IMR-90 (cell line): ENCODE results near the gene VAV3. TPM values are rescaled to one million over a fixed set of nuclear protein-coding genes. Genes with fewer than 3 reads are reported as not detected.

Experiments used
- ATAC-seq: fragments of 200-7000 bp; cut with Tn5 transposase; 2 replicates; pipeline ENCODE4 v1.9.1; 2020; ENCODE audit warnings: low read depth, mild to moderate bottlenecking, moderate library complexity
- BruUV-seq: library from RNA; stranded (reverse); fragments of 400-500 nt; replicated peaks from 2 replicates; lab custom pipeline; 2021; lab: Mats Ljungman, UMichigan
- CTCF ChIA-PET: fragments of 300-600 bp; formaldehyde crosslinking; extraction: SDS; loops from one replicate; lab custom pipeline; 2021; ENCODE audit warnings: antibody characterized with exemption; lab: Yijun Ruan, JAX
- POLR2A ChIA-PET: fragments of 300-600 bp; sonication (Branson Sonifier 250); formaldehyde crosslinking; loops from one replicate; lab custom pipeline; 2022; ENCODE audit warnings: antibody characterized with exemption; ENCODE audit not compliant: unreplicated experiment; lab: Charles Lee
- DNase-seq: peaks from one replicate; pipeline ENCODE4 v3.0.0; 2013
- H2AFZ ChIP-seq: replicated peaks from 2 replicates; pipeline ENCODE3; 2013; ENCODE audit warnings: low read length, mild to moderate bottlenecking; ENCODE audit not compliant: poor library complexity
- H2AK5ac ChIP-seq: 2 replicates; pipeline ENCODE4 v1.6.1; 2013; ENCODE audit warnings: low read depth, low read length, inconsistent platforms
- H2AK9ac ChIP-seq: replicated peaks from 2 replicates; pipeline ENCODE3; 2013; ENCODE audit warnings: mild to moderate bottlenecking, low read depth, low read length, moderate library complexity; ENCODE audit not compliant: poor library complexity
- H2BK120ac ChIP-seq: 2 replicates; pipeline ENCODE4 v1.6.1; 2013; ENCODE audit warnings: low read depth, low read length, inconsistent platforms
- H2BK15ac ChIP-seq: 3 replicates; pipeline ENCODE4 v1.6.1; 2013; ENCODE audit warnings: low read depth, low read length, inconsistent platforms
- H2BK20ac ChIP-seq: 2 replicates; pipeline ENCODE4 v1.6.1; 2013; ENCODE audit warnings: low read depth, mild to moderate bottlenecking, inconsistent platforms, low read length, moderate library complexity
- H2BK5ac ChIP-seq: 2 replicates; pipeline ENCODE4 v1.6.1; 2013; ENCODE audit warnings: mild to moderate bottlenecking, low read depth, low read length, inconsistent platforms; ENCODE audit not compliant: poor library complexity, severe bottlenecking
- H3K14ac ChIP-seq: replicated peaks from 2 replicates; pipeline ENCODE4 v1.6.1; 2013; ENCODE audit warnings: low read depth, low read length, inconsistent platforms
- H3K18ac ChIP-seq: 2 replicates; pipeline ENCODE4 v1.6.1; 2013; ENCODE audit warnings: low read depth, low read length, control low read depth
- H3K23ac ChIP-seq: 2 replicates; pipeline ENCODE4 v1.6.1; 2013; ENCODE audit warnings: low read depth, low read length, inconsistent platforms
- H3K27ac ChIP-seq: 2 replicates; pipeline ENCODE4 v1.5.1; 2013; ENCODE audit warnings: mild to moderate bottlenecking, control low read depth, low read length; ENCODE audit not compliant: insufficient read depth
- H3K27me3 ChIP-seq: 2 replicates; pipeline ENCODE4 v1.6.1; 2013; ENCODE audit warnings: low read length; ENCODE audit not compliant: control insufficient read depth, insufficient read depth
- H3K36me3 ChIP-seq: 2 replicates; pipeline ENCODE4 v1.6.1; 2013; ENCODE audit warnings: low read length, mixed read lengths; ENCODE audit not compliant: control insufficient read depth, insufficient read depth
- H3K4ac ChIP-seq: 2 replicates; pipeline ENCODE4 v1.6.1; 2013; ENCODE audit warnings: low read depth, low read length, inconsistent platforms
- H3K4me1 ChIP-seq: 2 replicates; pipeline ENCODE4 v1.6.1; 2013; ENCODE audit warnings: low read length, mixed read lengths; ENCODE audit not compliant: control insufficient read depth, insufficient read depth
- H3K4me2 ChIP-seq: 2 replicates; pipeline ENCODE4 v1.6.1; 2013; ENCODE audit warnings: low read depth, mild to moderate bottlenecking, control low read depth, low read length, moderate library complexity
- H3K4me3 ChIP-seq: 2 replicates; pipeline ENCODE4 v1.5.1; 2013; ENCODE audit warnings: low read depth, mild to moderate bottlenecking, control low read depth, low read length, moderate library complexity; ENCODE audit not compliant: insufficient read depth
- H3K56ac ChIP-seq: 2 replicates; pipeline ENCODE4 v1.6.1; 2013; ENCODE audit warnings: low read length, inconsistent platforms; ENCODE audit not compliant: insufficient read depth; ENCODE audit errors: extremely low read depth
- H3K79me1 ChIP-seq, 2 experiments: 2 replicates each; pipeline ENCODE4 v1.6.1; 2013; ENCODE audit warnings: low read length in 2 of 2, inconsistent platforms in 1 of 2, low read depth in 1 of 2
- H3K9ac ChIP-seq: 2 replicates; pipeline ENCODE4 v1.6.1; 2013; ENCODE audit warnings: low read depth, low read length, control low read depth
- H3K9me1 ChIP-seq: 2 replicates; pipeline ENCODE4 v1.6.1; 2013; ENCODE audit warnings: low read length, inconsistent platforms; ENCODE audit not compliant: insufficient read depth
- H3K9me3 ChIP-seq: 2 replicates; pipeline ENCODE4 v1.6.1; 2013; ENCODE audit warnings: low read length; ENCODE audit not compliant: control insufficient read depth, insufficient read depth
- H4K20me1 ChIP-seq: 2 replicates; pipeline ENCODE4 v1.6.1; 2013; ENCODE audit warnings: low read length, inconsistent platforms; ENCODE audit not compliant: insufficient read depth
- H4K5ac ChIP-seq: 2 replicates; pipeline ENCODE4 v1.6.1; 2013; ENCODE audit warnings: mild to moderate bottlenecking, low read depth, low read length, control low read depth
- H4K8ac ChIP-seq, 2 experiments: 2 replicates each; pipeline ENCODE4 v1.6.1; 2013; ENCODE audit warnings: low read depth in 2 of 2, low read length in 2 of 2, control low read depth in 1 of 2, inconsistent platforms in 1 of 2
- H4K91ac ChIP-seq: 2 replicates; pipeline ENCODE4 v1.6.1; 2013; ENCODE audit warnings: low read depth, low read length, inconsistent platforms; ENCODE audit not compliant: insufficient read depth
- BHLHE40 ChIP-seq: fragments of 150-350 bp; IDR thresholded peaks from 2 replicates; pipeline ENCODE4 v1.6.1; 2016; ENCODE audit warnings: mild to moderate bottlenecking, low read depth, low read length
- CEBPB ChIP-seq: IDR thresholded peaks from 2 replicates; pipeline ENCODE4 v1.6.1; 2012; ENCODE audit warnings: low read depth, low read length, improper control_type of control experiment
- FOS ChIP-seq: fragments of 150-350 bp; IDR thresholded peaks from 2 replicates; pipeline ENCODE4 v1.6.1; 2016; ENCODE audit warnings: low read depth, low read length
- MAFK ChIP-seq: IDR thresholded peaks from 2 replicates; pipeline ENCODE4 v1.6.1; 2012; ENCODE audit warnings: low read depth, low read length, improper control_type of control experiment
- MAZ ChIP-seq: IDR thresholded peaks from 2 replicates; pipeline ENCODE4 v1.6.1; 2012; ENCODE audit warnings: low read depth, mild to moderate bottlenecking, low read length, improper control_type of control experiment, moderate library complexity, borderline replicate concordance
- MXI1 ChIP-seq: IDR thresholded peaks from 2 replicates; pipeline ENCODE4 v1.6.1; 2012; ENCODE audit warnings: low read depth, mild to moderate bottlenecking, low read length, moderate library complexity, borderline replicate concordance
- NFE2L2 ChIP-seq: fragments of 150-350 bp; IDR thresholded peaks from 2 replicates; pipeline ENCODE4 v1.6.1; 2016; ENCODE audit warnings: low read depth, mild to moderate bottlenecking, low read length
- POLR2A ChIP-seq: IDR thresholded peaks from 2 replicates; pipeline ENCODE4 v1.6.1; 2012; ENCODE audit warnings: mild to moderate bottlenecking, low read depth, low read length
- RAD21 ChIP-seq: IDR thresholded peaks from 2 replicates; pipeline ENCODE4 v1.6.1; 2012; ENCODE audit warnings: low read length, improper control_type of control experiment
- RCOR1 ChIP-seq: IDR thresholded peaks from 2 replicates; pipeline ENCODE4 v1.6.1; 2012; ENCODE audit warnings: mild to moderate bottlenecking, low read length, improper control_type of control experiment; ENCODE audit not compliant: insufficient replicate concordance
- RFX5 ChIP-seq: IDR thresholded peaks from 2 replicates; pipeline ENCODE4 v1.8.0; 2012; ENCODE audit warnings: low read depth, mild to moderate bottlenecking, low read length, moderate library complexity
- USF2 ChIP-seq: fragments of 150-350 bp; IDR thresholded peaks from 2 replicates; pipeline ENCODE4 v1.6.1; 2017; ENCODE audit warnings: mild to moderate bottlenecking, antibody characterized with exemption, low read length, low read depth
- WGBS, 2 experiments: methylation state at CpG; one replicate each; pipeline versions ENCODE4 v1.1.5 to v1.1.7; 2013; ENCODE audit warnings: missing lambda C conversion rate in 2 of 2; ENCODE audit not compliant: insufficient read length in 1 of 2; ENCODE audit errors: extremely low coverage in 2 of 2; 5-methylcytosine and 5-hydroxymethylcytosine counted together
- dilution Hi-C: fragments of 300-500 bp; cut with HindIII; formaldehyde crosslinking; loops from one replicate; pipeline ENCODE4 v1.14.3; 2018; ENCODE audit warnings: low sequenced_read_pairs; ENCODE audit not compliant: unreplicated experiment
- in situ Hi-C: fragments of 300-500 bp; cut with MboI; formaldehyde crosslinking; loops from 3 replicates; pipeline ENCODE4 v1.14.3; 2019; ENCODE audit warnings: low sequenced_read_pairs, inconsistent platforms, mixed read lengths
- intact Hi-C: fragments of 100-400 bp; cut with micrococcal nuclease; formaldehyde crosslinking; loops from 2 replicates; pipeline ENCODE4 v1.10.0; 2022
- polyA plus RNA-seq, 3 experiments: library from polyadenylated mRNA; depleted of rRNA; stranded (reverse); fragments of >200 nt; gene quantifications; 2 replicates each; pipeline ENCODE4 v1.2.3, GENCODE V29; 2012; ENCODE audit warnings: low replicate concordance in 1 of 3
- total RNA-seq: library from RNA; depleted of rRNA; stranded (reverse); fragments of >200 nt; gene quantifications from 2 replicates; pipeline ENCODE4 v1.2.3, GENCODE V29; 2012

Gene VAV3
- total and polyA plus RNA-seq, 2 of the 4 experiments (the other 2 are of a cell fraction): 0.12 to 0.18 TPM

- Histone ChIP-seq H3K4me3 (no peak overlapping the region), H3K4me2 (no peak overlapping the region), H3K9me3 (no peaks in the 10 kb centered on the region), H3K9ac (no peak overlapping the region), H2BK20ac (no peak overlapping the region), H4K20me1 (no peaks in the 10 kb centered on the region), H4K91ac (no peak overlapping the region), H2AK5ac (no peak overlapping the region), H3K36me3 (no peaks in the 10 kb centered on the region), H2AK9ac (no peak overlapping the region), H2BK120ac (no peak overlapping the region), H3K56ac (no peak overlapping the region), H3K14ac (no peak overlapping the region), H3K18ac (no peak overlapping the region), H2BK5ac (no peak overlapping the region), H4K8ac (no peak overlapping the region), H2BK15ac (no peak overlapping the region), H3K23ac (no peak overlapping the region), H3K79me1 (no peaks in the 10 kb centered on the region), H2AFZ (no peak overlapping the region), H3K27me3 (no peaks in the 10 kb centered on the region), H4K5ac (no peak overlapping the region), H3K27ac (no peak overlapping the region), H3K4ac (no peak overlapping the region), H3K4me1 (no peaks in the 10 kb centered on the region), H3K9me1 (no peaks in the 10 kb centered on the region)
- intact Hi-C loops (no loop called here), dilution Hi-C loops (no loop called here), in situ Hi-C loops (no loop called here)
- DNase-seq (no peak), ATAC-seq (no peak)
- TF ChIP-seq MAZ: no peak
- TF ChIP-seq RAD21: no peak
- no peak for TF ChIP-seq NFE2L2
- TF ChIP-seq MAFK: no peak
- TF ChIP-seq FOS: no peak
- no peak for TF ChIP-seq RFX5
- no peak for TF ChIP-seq RCOR1
- TF ChIP-seq BHLHE40: no peak
- TF ChIP-seq POLR2A: no peak
- no peak for TF ChIP-seq USF2
- TF ChIP-seq CEBPB: no peak
- TF ChIP-seq MXI1: no peak
- ChIA-PET CTCF (no interaction called here), POLR2A (no interaction called here)
- WGBS, 2 experiments: no CpG with 5 or more reads among the region's 1 CpG
- BruUV-seq: no TSS peak
These were observed 160.8 kb downstream of the VAV3 start for GRCh38 chr1:107804134-107804533.
